Measurements from ENCODE around the gene UBALD1. TPM values are rescaled to one million over a fixed set of nuclear protein-coding genes. Genes with fewer than 3 reads are reported as not detected.

UBALD1 gene
- total RNA-seq, 1 experiment from 2014 or later = 45.9 TPM

DNA sequence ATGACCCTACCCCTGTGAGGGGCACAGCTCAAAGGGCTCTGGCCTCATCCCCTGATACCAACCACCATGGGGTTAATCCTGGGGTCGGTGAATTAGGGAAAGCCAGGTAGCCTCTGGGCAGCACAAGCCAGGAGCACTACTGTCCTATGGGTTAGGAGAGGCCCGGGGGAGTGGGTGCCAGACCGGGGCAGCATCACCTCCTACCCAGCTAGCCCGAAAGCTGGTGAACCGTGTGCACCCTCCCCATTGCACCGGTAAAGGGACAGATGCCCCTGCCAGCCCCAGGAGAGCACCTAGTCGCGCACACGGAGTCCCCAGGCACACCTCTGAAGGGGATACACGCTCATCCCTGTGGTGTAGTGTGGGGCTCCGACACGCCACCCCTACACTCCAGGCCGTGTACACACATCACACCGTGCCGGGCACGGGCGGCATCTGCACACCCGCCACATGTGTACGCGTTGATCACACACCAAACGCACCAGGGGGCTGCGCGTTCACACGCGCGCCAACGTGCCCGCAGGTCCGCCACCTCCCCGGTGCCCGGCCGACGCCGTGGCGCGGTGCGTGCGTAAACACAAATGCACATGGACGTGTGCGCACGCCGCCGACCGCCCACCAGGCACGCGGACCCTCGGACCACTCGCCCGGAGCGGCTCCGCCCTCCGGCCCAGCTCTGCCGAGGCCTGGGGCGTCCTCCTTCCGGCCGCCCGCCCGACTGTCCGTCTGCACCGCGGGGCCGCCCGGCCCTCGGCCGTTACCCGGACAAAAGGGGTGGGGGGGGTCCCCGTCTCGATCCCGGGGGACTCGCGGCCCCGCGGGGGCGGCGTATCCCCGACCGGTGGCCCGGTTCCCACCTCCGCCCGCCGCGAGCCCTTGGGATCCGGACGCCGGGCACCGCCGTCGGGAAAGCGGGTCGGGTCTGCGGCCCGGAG is 785 bp downstream of the UBALD1 start:
- ChIA-PET RAD21 (ENCODE audit: low non-redundant PET in 1 of 2, low total read pairs in 2 of 2, uncharacterized antibody in 2 of 2, unreplicated experiment in 2 of 2) (no interaction called here), POLR2A (interaction anchor here (0.5 kb wide), 1 partner anchor 396 kb away, joined by 5 read pairs; no protein-coding TSS in a partner anchor), CTCF (no interaction called here)
- H2AFZ ChIP-seq (ENCODE audit: low read depth, low read length, poor library complexity, severe bottlenecking) = no peak overlapping the region
- H3K27me3 ChIP-seq (ENCODE audit: insufficient read depth, low read length) = no peaks in the 10 kb centered on the region
- H3K9ac ChIP-seq (ENCODE audit: low read length) = peak overlapping the region; percentile 89
- BruUV-seq (replicated peaks) = no TSS peak
- H3K9me2 ChIP-seq (ENCODE audit: insufficient read depth) = no peaks in the 10 kb centered on the region
- H3K4me2 ChIP-seq (ENCODE audit: low read length) = peak overlapping the region; percentile 96
- H3K4me1 ChIP-seq (ENCODE audit: control insufficient read depth in 1 of 2, insufficient read depth in 2 of 2, low read length in 2 of 2) = peaks cover 25 to 40% of the 10 kb centered on the region in 2 experiments
- DNase-seq (ENCODE audit: low read depth, low spot score) = no peak
- H3K9me3 ChIP-seq (ENCODE audit: control insufficient read depth in 1 of 2, insufficient read depth in 1 of 2, low read depth in 1 of 2, low read length in 2 of 2) = no peaks in the 10 kb centered on the region
- ATAC-seq = peak; percentile 16
- intact Hi-C loops (cut with micrococcal nuclease) = loop anchor here (10.0 kb wide), 1 partner anchor 189 kb away; the partner anchor contains the start of gene DNAJA3
- H3K79me2 ChIP-seq (ENCODE audit: insufficient read depth, low read length) = peaks cover 39% of the 10 kb centered on the region
- no peak for TF ChIP-seq POLR2AphosphoS5 (IDR thresholded peaks at IDR 0.05; ENCODE audit: low read depth, low read length)
- TF ChIP-seq EGR1 (IDR thresholded peaks at IDR 0.05; ENCODE audit: low read depth) = no peak
- TF ChIP-seq TCF7L2 (IDR thresholded peaks at IDR 0.05; ENCODE audit: borderline replicate concordance, extremely low read depth, insufficient read depth, insufficient read length) = peak; percentile 9
- peak; percentile 84 for TF ChIP-seq MAX (IDR thresholded peaks at IDR 0.05)
- TF ChIP-seq, protein P1, sequence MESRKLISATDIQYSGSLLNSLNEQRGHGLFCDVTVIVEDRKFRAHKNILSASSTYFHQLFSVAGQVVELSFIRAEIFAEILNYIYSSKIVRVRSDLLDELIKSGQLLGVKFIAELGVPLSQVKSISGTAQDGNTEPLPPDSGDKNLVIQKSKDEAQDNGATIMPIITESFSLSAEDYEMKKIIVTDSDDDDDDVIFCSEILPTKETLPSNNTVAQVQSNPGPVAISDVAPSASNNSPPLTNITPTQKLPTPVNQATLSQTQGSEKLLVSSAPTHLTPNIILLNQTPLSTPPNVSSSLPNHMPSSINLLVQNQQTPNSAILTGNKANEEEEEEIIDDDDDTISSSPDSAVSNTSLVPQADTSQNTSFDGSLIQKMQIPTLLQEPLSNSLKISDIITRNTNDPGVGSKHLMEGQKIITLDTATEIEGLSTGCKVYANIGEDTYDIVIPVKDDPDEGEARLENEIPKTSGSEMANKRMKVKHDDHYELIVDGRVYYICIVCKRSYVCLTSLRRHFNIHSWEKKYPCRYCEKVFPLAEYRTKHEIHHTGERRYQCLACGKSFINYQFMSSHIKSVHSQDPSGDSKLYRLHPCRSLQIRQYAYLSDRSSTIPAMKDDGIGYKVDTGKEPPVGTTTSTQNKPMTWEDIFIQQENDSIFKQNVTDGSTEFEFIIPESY (IDR thresholded peaks at IDR 0.05; ENCODE audit: extremely low read depth, insufficient replicate concordance, low read length) = no peak
- no peak for TF ChIP-seq JUND (IDR thresholded peaks at IDR 0.05)
- no peak for TF ChIP-seq CBX3 (IDR thresholded peaks at IDR 0.05; ENCODE audit: low read depth)
- H3K4me3 ChIP-seq (replicated peaks in 1 of 2; ENCODE audit: low read depth in 1 of 2, low read length in 2 of 2) = peak overlapping the region; percentile 79 to 80
- peak overlapping the region; percentile 83 for H3K27ac ChIP-seq (ENCODE audit: low read depth, low read length)
- H4K20me1 ChIP-seq (ENCODE audit: insufficient read depth) = no peaks in the 10 kb centered on the region
- peaks cover 0 to 6% of the 10 kb centered on the region in 2 experiments; a peak in 1 of 4 replicates for H3K36me3 ChIP-seq (ENCODE audit: control insufficient read depth in 1 of 2, insufficient read depth in 2 of 2, low read length in 2 of 2)

All from HCT116 (cell line).